Thyroid gland (tissue), 4 donors: ENCODE data around the gene CD300E. TPM values are rescaled to one million over a fixed set of nuclear protein-coding genes. Genes with fewer than 3 reads are reported as not detected.

Experiments
- DNase-seq, 2 donors: peaks; one replicate each; pipeline ENCODE4 v3.0.0-alpha.2; 2019
- H3K27ac ChIP-seq, 3 donors: fragments of 200-600 bp; sonication (generic); 1 replicate in 2 of 3; 2 replicates in 1 of 3; pipeline ENCODE4 v1.5.1; 2016 to 2019; ENCODE audit warnings: mild to moderate bottlenecking in 1 of 3, moderate library complexity in 1 of 3
- H3K27me3 ChIP-seq: fragments of 200-600 bp; sonication (generic); one replicate; pipeline ENCODE4 v1.5.1; 2019
- H3K36me3 ChIP-seq, 2 donors: fragments of 200-600 bp; sonication (generic); one replicate each; pipeline ENCODE4 v1.5.1; 2016 to 2019
- H3K4me1 ChIP-seq, 2 donors: fragments of 200-600 bp; sonication (generic); one replicate each; pipeline ENCODE4 v1.5.1; 2017 to 2019
- H3K4me3 ChIP-seq, 3 donors: fragments of 200-600 bp; sonication (generic); replicated peaks in 1 of 3; 1 replicate in 2 of 3; 2 replicates in 1 of 3; pipeline ENCODE4 v1.5.1; 2016; ENCODE audit warnings: mild to moderate bottlenecking in 1 of 3
- H3K9me3 ChIP-seq: fragments of 200-600 bp; sonication (generic); one replicate; pipeline ENCODE4 v1.5.1; 2017
- POLR2A ChIP-seq, 2 donors: fragments of 450-650 bp; IDR thresholded peaks; one replicate each; pipeline ENCODE4 v1.6.1; 2017; ENCODE audit warnings: antibody characterized with exemption in 2 of 2, mild to moderate bottlenecking in 2 of 2, moderate library complexity in 1 of 2
- WGBS, 2 donors: methylation state at CpG; one replicate each; pipeline ENCODE4 v1.1.5; 2017; 5-methylcytosine and 5-hydroxymethylcytosine counted together
- intact Hi-C: fragments of 100-400 bp; cut with DNase I; formaldehyde crosslinking; loops from one replicate; pipeline ENCODE4 v1.15.1; 2023
- total RNA-seq, 4 donors: library from RNA; depleted of rRNA; stranded (reverse); fragments of >200 nt; gene quantifications; one replicate each; pipeline ENCODE4 v1.2.3, GENCODE V29; 2016
- TF ChIP-seq, protein P1 (sequence below), 6 experiments: fragments of 200-600 bp in 3 of 6; fragments of 450-650 bp in 3 of 6; sonication (generic) in 3 of 6; IDR thresholded peaks; one replicate each; pipeline ENCODE4 v1.5.1; 2016 to 2019; ENCODE audit warnings: antibody characterized with exemption in 6 of 6, mild to moderate bottlenecking in 2 of 6, inconsistent platforms in 1 of 6, moderate library complexity in 1 of 6

CD300E gene
- total RNA-seq, 4 donors from 2014 or later: not detected

DNA sequence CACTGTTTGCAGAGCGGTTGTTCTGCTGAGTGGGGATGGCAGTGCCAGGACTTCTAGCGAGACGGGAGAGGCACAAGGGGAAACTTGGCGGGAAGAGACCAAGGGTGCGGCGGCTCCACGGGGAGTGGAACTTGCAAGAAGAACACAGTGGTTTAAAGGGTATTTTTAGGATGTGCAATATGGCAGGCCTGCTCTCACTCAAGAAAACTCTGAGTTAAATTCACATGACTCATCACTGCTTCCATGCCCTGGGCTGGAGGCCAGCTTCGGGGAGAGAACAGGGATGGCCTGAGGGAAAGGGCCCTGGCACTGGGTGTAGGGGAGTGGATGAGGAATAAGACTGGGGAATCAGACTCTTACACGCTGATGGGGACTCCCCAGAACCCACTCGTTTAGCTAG is 18.2 kb downstream of the CD300E start:
- Histone ChIP-seq H3K36me3 (no peaks in the 10 kb centered on the region), H3K27ac (peak overlapping the region in 1 of 3 donors; percentile 37), H3K9me3 (no peaks in the 10 kb centered on the region), H3K4me3 (no peak overlapping the region), H3K4me1 (peaks cover 0 to 23% of the 10 kb centered on the region in 2 donors), H3K27me3 (no peaks in the 10 kb centered on the region)
- intact Hi-C loops: no loop called here
- TF ChIP-seq POLR2A (IDR thresholded peaks at IDR 0.05): no peak
- TF ChIP-seq, protein P1, sequence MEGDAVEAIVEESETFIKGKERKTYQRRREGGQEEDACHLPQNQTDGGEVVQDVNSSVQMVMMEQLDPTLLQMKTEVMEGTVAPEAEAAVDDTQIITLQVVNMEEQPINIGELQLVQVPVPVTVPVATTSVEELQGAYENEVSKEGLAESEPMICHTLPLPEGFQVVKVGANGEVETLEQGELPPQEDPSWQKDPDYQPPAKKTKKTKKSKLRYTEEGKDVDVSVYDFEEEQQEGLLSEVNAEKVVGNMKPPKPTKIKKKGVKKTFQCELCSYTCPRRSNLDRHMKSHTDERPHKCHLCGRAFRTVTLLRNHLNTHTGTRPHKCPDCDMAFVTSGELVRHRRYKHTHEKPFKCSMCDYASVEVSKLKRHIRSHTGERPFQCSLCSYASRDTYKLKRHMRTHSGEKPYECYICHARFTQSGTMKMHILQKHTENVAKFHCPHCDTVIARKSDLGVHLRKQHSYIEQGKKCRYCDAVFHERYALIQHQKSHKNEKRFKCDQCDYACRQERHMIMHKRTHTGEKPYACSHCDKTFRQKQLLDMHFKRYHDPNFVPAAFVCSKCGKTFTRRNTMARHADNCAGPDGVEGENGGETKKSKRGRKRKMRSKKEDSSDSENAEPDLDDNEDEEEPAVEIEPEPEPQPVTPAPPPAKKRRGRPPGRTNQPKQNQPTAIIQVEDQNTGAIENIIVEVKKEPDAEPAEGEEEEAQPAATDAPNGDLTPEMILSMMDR (IDR thresholded peaks at IDR 0.05): no peak
- WGBS, 2 donors: 54 to 69% methylated on average over 10 of the region's 10 CpGs
- DNase-seq: peak; percentile 61 to 71

- Histone ChIP-seq H3K4me3 (no peak overlapping the region), H3K9me3 (no peaks in the 10 kb centered on the region), H3K4me1 (peaks cover 0 to 23% of the 10 kb centered on the region in 2 donors), H3K27ac (peak overlapping the region in 1 of 3 donors; percentile 37), H3K36me3 (no peaks in the 10 kb centered on the region), H3K27me3 (no peaks in the 10 kb centered on the region)
- intact Hi-C loops: no loop called here
- TF ChIP-seq, protein P1 (IDR thresholded peaks at IDR 0.05): no peak
- no peak for TF ChIP-seq POLR2A (IDR thresholded peaks at IDR 0.05)
- 84 to 86% methylated on average over 10 of the region's 10 CpGs for WGBS, 2 donors
- no peak for DNase-seq
These were observed 18.8 kb downstream of the CD300E start for GRCh38 chr17:74604761-74605160.

GRCh38 chr17:74604200-74604599 is 19.3 kb downstream of the CD300E start:
- WGBS, 2 donors: 51 to 84% methylated on average over 4 to 6 of the region's 6 CpGs
- Histone ChIP-seq H3K4me1 (peaks cover 0 to 25% of the 10 kb centered on the region in 2 donors), H3K27me3 (no peaks in the 10 kb centered on the region), H3K9me3 (no peaks in the 10 kb centered on the region), H3K4me3 (no peak overlapping the region), H3K36me3 (no peaks in the 10 kb centered on the region), H3K27ac (peak overlapping the region in 1 of 3 donors; percentile 37)
- intact Hi-C loops: no loop called here
- TF ChIP-seq POLR2A (IDR thresholded peaks at IDR 0.05): no peak
- DNase-seq: peak; percentile 37 to 53

- TF ChIP-seq, protein P1 (IDR thresholded peaks at IDR 0.05): no peak
- no peak for TF ChIP-seq POLR2A (IDR thresholded peaks at IDR 0.05)
- peaks cover 0 to 29% of the 10 kb centered on the region in 2 donors for H3K4me1 ChIP-seq
- no peaks in the 10 kb centered on the region for H3K36me3 ChIP-seq
- intact Hi-C loops: no loop called here
- no peak overlapping the region for H3K4me3 ChIP-seq
- 87% methylated on average over 5 of the region's 5 CpGs for WGBS, 2 donors
- H3K27me3 ChIP-seq: no peaks in the 10 kb centered on the region
- no peaks in the 10 kb centered on the region for H3K9me3 ChIP-seq
- peak overlapping the region in 1 of 3 donors; percentile 37 for H3K27ac ChIP-seq
- DNase-seq: no peak
These were observed 19.8 kb downstream of the CD300E start for GRCh38 chr17:74603746-74604145.

- Histone ChIP-seq H3K36me3 (no peaks in the 10 kb centered on the region), H3K9me3 (no peaks in the 10 kb centered on the region), H3K27me3 (no peaks in the 10 kb centered on the region), H3K27ac (no peak overlapping the region), H3K4me3 (no peak overlapping the region), H3K4me1 (peaks cover 0 to 31% of the 10 kb centered on the region in 2 donors)
- intact Hi-C loops: no loop called here
- no peak for TF ChIP-seq POLR2A (IDR thresholded peaks at IDR 0.05)
- TF ChIP-seq, protein P1 (IDR thresholded peaks at IDR 0.05): no peak
- 76 to 78% methylated on average over 6 of the region's 6 CpGs for WGBS, 2 donors
- DNase-seq: no peak
These were observed 20.4 kb downstream of the CD300E start for GRCh38 chr17:74603037-74603635.
